Brain microvascular endothelial cell (primary cell): Measurements from ENCODE around the gene GCNT1.
"Not testable (repeated sequence)": the region's sequence is repeated elsewhere in the genome, so short reads cannot be mapped to it uniquely, and the experiment has no call there.

Experiments used
- DNase-seq: peaks from one replicate; pipeline ENCODE4 v3.0.0-alpha.2; 2020
- H3K27ac ChIP-seq: fragments of 250-450 bp; sonication (Bioruptor Pico); 2 replicates; pipeline ENCODE4 v1.5.1; 2020; ENCODE audit warnings: mild to moderate bottlenecking, moderate library complexity
- H3K27me3 ChIP-seq: fragments of 250-450 bp; sonication (Bioruptor Pico); replicated peaks from 2 replicates; pipeline ENCODE4 v1.5.1; 2020; ENCODE audit warnings: mild to moderate bottlenecking
- H3K36me3 ChIP-seq: fragments of 250-450 bp; sonication (Bioruptor Pico); replicated peaks from 2 replicates; pipeline ENCODE4 v1.5.1; 2020; ENCODE audit warnings: mild to moderate bottlenecking
- H3K4me3 ChIP-seq: 2 replicates; pipeline ENCODE4 v1.5.1; 2011; ENCODE audit warnings: low read depth, mild to moderate bottlenecking, control low read depth, low read length, moderate library complexity
- CTCF ChIP-seq: IDR thresholded peaks from 2 replicates; pipeline ENCODE4 v1.5.1; 2011; ENCODE audit warnings: low read depth, mild to moderate bottlenecking, moderate library complexity, low read length, control low read depth, inconsistent platforms; ENCODE audit errors: missing control alignments
- in situ Hi-C: cut with HindIII; loops from 2 replicates; pipeline ENCODE4 v1.10.0; 2017; ENCODE audit warnings: low sequenced_read_pairs, low pct_ligation_motif_present

Gene GCNT1

GRCh38 chr9:76531231-76531780 is 72.3 kb downstream of the GCNT1 start:
- TF ChIP-seq CTCF = no peak
- in situ Hi-C loops = no loop called here
- no peak overlapping the region for H3K4me3 ChIP-seq
- no peak for DNase-seq
- no peak overlapping the region for H3K27ac ChIP-seq
- H3K27me3 ChIP-seq = no peaks in the 10 kb centered on the region
- no peaks in the 10 kb centered on the region for H3K36me3 ChIP-seq

GRCh38 chr9:76532877-76533276 is 73.9 kb downstream of the GCNT1 start:
- H3K27ac ChIP-seq, H3K36me3 ChIP-seq, H3K4me3 ChIP-seq, H3K27me3 ChIP-seq, DNase-seq, in situ Hi-C loops: not testable (repeated sequence)

GRCh38 chr9:76534026-76534425 is 75.0 kb downstream of the GCNT1 start:
- H3K4me3 ChIP-seq = no peak overlapping the region
- no peaks in the 10 kb centered on the region for H3K36me3 ChIP-seq
- H3K27me3 ChIP-seq = no peaks in the 10 kb centered on the region
- no peak overlapping the region for H3K27ac ChIP-seq
- TF ChIP-seq CTCF = no peak
- DNase-seq = no peak
- in situ Hi-C loops = no loop called here

GRCh38 chr9:76537150-76537646 is 78.2 kb downstream of the GCNT1 start:
- no peak for TF ChIP-seq CTCF
- Histone ChIP-seq H3K36me3 (no peaks in the 10 kb centered on the region), H3K4me3 (no peak overlapping the region), H3K27me3 (no peaks in the 10 kb centered on the region), H3K27ac (no peak overlapping the region)
- no peak for DNase-seq
- in situ Hi-C loops = no loop called here

- no peak overlapping the region for H3K27ac ChIP-seq
- H3K4me3 ChIP-seq = no peak overlapping the region
- TF ChIP-seq CTCF = no peak
- no peaks in the 10 kb centered on the region for H3K27me3 ChIP-seq
- no peak for DNase-seq
- in situ Hi-C loops = no loop called here
- no peaks in the 10 kb centered on the region for H3K36me3 ChIP-seq
Observed at GRCh38 chr9:76539180-76539579, 80.2 kb downstream of the GCNT1 start.

- TF ChIP-seq CTCF = no peak
- no peak overlapping the region for H3K4me3 ChIP-seq
- DNase-seq = no peak
- H3K27me3 ChIP-seq = no peaks in the 10 kb centered on the region
- in situ Hi-C loops = no loop called here
- no peak overlapping the region for H3K27ac ChIP-seq
- H3K36me3 ChIP-seq = no peaks in the 10 kb centered on the region
Observed at GRCh38 chr9:76542360-76542759, 83.4 kb downstream of the GCNT1 start.
